Measurements from ENCODE around the gene HIGD1B.

The HIGD1B gene

DNA sequence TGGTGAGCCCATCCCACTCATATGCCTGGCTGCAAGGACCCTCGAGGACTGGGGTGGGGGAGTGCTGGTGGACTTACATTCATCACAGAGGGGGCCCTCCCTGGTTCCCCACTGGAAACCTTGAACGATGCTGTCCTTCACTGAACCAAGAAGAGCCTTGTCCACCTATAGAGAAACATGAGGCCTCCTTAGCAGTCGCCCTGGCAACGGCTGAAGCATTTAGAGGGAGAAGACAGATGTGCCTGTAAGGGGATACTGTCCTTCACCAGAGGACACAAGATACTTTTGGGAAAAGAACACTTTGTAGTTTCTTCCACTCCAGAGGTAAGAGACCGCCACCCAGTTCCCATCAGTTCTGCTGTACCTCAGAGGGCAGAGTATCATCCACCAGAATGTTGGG lies 6.5 kb downstream of the HIGD1B start:
- Histone ChIP-seq H3K79me2 (ENCODE audit: insufficient read depth, low read length) (no peaks in the 10 kb centered on the region), H3K4me1 (ENCODE audit: insufficient read depth, low read length, severe bottlenecking) (no peaks in the 10 kb centered on the region), H2AFZ (ENCODE audit: low read length) (no peak overlapping the region), H3K4me3 (ENCODE audit: low read depth, low read length, poor library complexity, severe bottlenecking) (no peak overlapping the region), H3K27me3 (ENCODE audit: insufficient read depth, low read length) (no peaks in the 10 kb centered on the region), H3K9me2 (ENCODE audit: low read depth, low read length) (no peaks in the 10 kb centered on the region), H3F3A (ENCODE audit: insufficient read depth, low read length) (no peaks in the 10 kb centered on the region), H3K9ac (ENCODE audit: low read length) (no peak overlapping the region), H4K20me1 (ENCODE audit: insufficient read depth, low read length) (no peaks in the 10 kb centered on the region), H3K36me3 (ENCODE audit: insufficient read depth, low read length) (peaks cover 89% of the 10 kb centered on the region), H3K27ac (ENCODE audit: low read depth, low read length, poor library complexity, severe bottlenecking) (no peak overlapping the region), H3K4me2 (ENCODE audit: low read length) (no peak overlapping the region), H3K9me3 (ENCODE audit: low read length) (no peaks in the 10 kb centered on the region)
- TF ChIP-seq EZH2 (IDR thresholded peaks at IDR 0.05; ENCODE audit: borderline replicate concordance, low read length), result no peak
- TF ChIP-seq, protein P1, sequence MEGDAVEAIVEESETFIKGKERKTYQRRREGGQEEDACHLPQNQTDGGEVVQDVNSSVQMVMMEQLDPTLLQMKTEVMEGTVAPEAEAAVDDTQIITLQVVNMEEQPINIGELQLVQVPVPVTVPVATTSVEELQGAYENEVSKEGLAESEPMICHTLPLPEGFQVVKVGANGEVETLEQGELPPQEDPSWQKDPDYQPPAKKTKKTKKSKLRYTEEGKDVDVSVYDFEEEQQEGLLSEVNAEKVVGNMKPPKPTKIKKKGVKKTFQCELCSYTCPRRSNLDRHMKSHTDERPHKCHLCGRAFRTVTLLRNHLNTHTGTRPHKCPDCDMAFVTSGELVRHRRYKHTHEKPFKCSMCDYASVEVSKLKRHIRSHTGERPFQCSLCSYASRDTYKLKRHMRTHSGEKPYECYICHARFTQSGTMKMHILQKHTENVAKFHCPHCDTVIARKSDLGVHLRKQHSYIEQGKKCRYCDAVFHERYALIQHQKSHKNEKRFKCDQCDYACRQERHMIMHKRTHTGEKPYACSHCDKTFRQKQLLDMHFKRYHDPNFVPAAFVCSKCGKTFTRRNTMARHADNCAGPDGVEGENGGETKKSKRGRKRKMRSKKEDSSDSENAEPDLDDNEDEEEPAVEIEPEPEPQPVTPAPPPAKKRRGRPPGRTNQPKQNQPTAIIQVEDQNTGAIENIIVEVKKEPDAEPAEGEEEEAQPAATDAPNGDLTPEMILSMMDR (IDR thresholded peaks at IDR 0.05; ENCODE audit: low read length), result no peak

DNA sequence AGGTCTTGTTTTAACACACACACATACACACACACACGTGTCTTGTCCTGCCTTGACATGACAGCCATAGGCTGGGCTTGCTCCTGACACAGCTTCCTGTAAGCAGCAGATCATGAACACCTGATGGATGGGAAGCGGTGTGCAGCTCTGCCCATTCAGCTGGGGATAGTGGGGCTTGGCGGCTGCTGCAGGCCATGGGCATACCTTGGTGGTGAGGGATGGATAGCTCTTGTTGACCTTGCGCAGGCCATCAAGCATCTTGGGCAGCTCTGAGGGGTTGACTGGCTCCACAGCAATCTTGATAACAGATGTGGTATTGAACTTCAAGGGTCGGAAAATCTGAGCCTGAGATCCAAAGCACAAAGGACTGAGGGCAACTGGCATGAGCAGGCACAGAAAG lies 12.0 kb downstream of the HIGD1B start:
- H3K27me3 ChIP-seq (ENCODE audit: insufficient read depth, low read length), result no peaks in the 10 kb centered on the region
- TF ChIP-seq EZH2 (IDR thresholded peaks at IDR 0.05; ENCODE audit: borderline replicate concordance, low read length), result no peak
- TF ChIP-seq, protein P1 (IDR thresholded peaks at IDR 0.05; ENCODE audit: low read length), result no peak

DNA sequence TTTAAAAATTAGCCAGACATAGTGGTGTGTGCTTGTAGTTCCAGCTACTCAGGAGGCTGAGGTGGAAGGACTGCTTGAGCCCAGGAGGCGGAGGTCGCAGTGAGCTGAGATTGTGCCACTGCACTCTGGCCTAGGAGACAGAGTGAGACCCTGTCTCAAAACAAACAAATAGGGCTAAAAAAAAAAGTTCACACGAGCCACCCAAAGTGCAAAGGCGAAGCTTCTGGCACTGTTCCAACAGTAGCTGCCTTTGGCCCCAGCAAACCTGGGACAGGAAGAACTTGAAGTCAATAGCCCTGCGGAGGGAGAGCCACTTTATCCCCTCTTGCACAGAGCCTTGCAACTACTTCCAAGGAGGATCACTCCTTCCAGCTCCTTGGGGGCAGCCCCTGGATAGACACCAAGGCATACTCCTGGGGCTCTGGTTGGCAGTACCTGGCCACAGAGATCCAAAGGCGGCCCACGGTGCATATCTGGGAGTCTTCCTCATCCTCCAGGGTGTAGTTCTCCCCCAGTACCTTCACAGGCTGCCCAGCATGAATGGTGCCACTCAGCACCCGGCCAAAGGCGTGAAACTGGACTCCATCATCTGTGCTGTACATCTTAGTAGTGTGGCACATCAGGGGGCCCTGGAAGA lies 14.7 kb downstream of the HIGD1B start:
- H3K9me2 ChIP-seq (ENCODE audit: low read depth, low read length), result no peaks in the 10 kb centered on the region
- no peaks in the 10 kb centered on the region for H3F3A ChIP-seq (ENCODE audit: insufficient read depth, low read length)
- H4K20me1 ChIP-seq (ENCODE audit: insufficient read depth, low read length), result no peaks in the 10 kb centered on the region
- no peak overlapping the region for H3K9ac ChIP-seq (ENCODE audit: low read length)
- TF ChIP-seq EZH2 (IDR thresholded peaks at IDR 0.05; ENCODE audit: borderline replicate concordance, low read length), result no peak
- TF ChIP-seq, protein P1 (IDR thresholded peaks at IDR 0.05; ENCODE audit: low read length), result no peak
- H3K4me2 ChIP-seq (ENCODE audit: low read length), result no peak overlapping the region
- no peak overlapping the region for H2AFZ ChIP-seq (ENCODE audit: low read length)
- no peaks in the 10 kb centered on the region for H3K79me2 ChIP-seq (ENCODE audit: insufficient read depth, low read length)
- H3K9me3 ChIP-seq (ENCODE audit: low read length), result no peaks in the 10 kb centered on the region
- H3K27ac ChIP-seq (ENCODE audit: low read depth, low read length, poor library complexity, severe bottlenecking), result no peak overlapping the region
- H3K4me3 ChIP-seq (ENCODE audit: low read depth, low read length, poor library complexity, severe bottlenecking), result no peak overlapping the region
- peaks cover 78% of the 10 kb centered on the region for H3K36me3 ChIP-seq (ENCODE audit: insufficient read depth, low read length)
- H3K27me3 ChIP-seq (ENCODE audit: insufficient read depth, low read length), result no peaks in the 10 kb centered on the region
- no peaks in the 10 kb centered on the region for H3K4me1 ChIP-seq (ENCODE audit: insufficient read depth, low read length, severe bottlenecking)

More for the DNA sequence above, 12.0 kb downstream of the HIGD1B start:
- H3F3A ChIP-seq (ENCODE audit: insufficient read depth, low read length), result no peaks in the 10 kb centered on the region
- H3K9me2 ChIP-seq (ENCODE audit: low read depth, low read length), result no peaks in the 10 kb centered on the region
- H2AFZ ChIP-seq (ENCODE audit: low read length), result no peak overlapping the region
- no peak overlapping the region for H3K27ac ChIP-seq (ENCODE audit: low read depth, low read length, poor library complexity, severe bottlenecking)
- H3K36me3 ChIP-seq (ENCODE audit: insufficient read depth, low read length), result peaks cover 94% of the 10 kb centered on the region
- H3K4me2 ChIP-seq (ENCODE audit: low read length), result no peak overlapping the region
- H3K4me1 ChIP-seq (ENCODE audit: insufficient read depth, low read length, severe bottlenecking), result no peaks in the 10 kb centered on the region
- H3K9me3 ChIP-seq (ENCODE audit: low read length), result no peaks in the 10 kb centered on the region
- H3K79me2 ChIP-seq (ENCODE audit: insufficient read depth, low read length), result no peaks in the 10 kb centered on the region
- H3K4me3 ChIP-seq (ENCODE audit: low read depth, low read length, poor library complexity, severe bottlenecking), result no peak overlapping the region
- no peaks in the 10 kb centered on the region for H4K20me1 ChIP-seq (ENCODE audit: insufficient read depth, low read length)
- no peak overlapping the region for H3K9ac ChIP-seq (ENCODE audit: low read length)

Measured in OCI-LY1 (cell line).